Esophagus squamous epithelium (tissue), 4 donors: ENCODE results near the gene C8A.

Source experiments
- CTCF ChIP-seq, 6 experiments: fragments of 450-650 bp in 4 of 6; fragments of 200-600 bp in 2 of 6; sonication (generic) in 2 of 6; IDR thresholded peaks; one replicate each; pipeline ENCODE4 v1.5.1; 2016 to 2019; ENCODE audit warnings: antibody characterized with exemption in 6 of 6, mild to moderate bottlenecking in 4 of 6, moderate library complexity in 4 of 6
- POLR2A ChIP-seq, 4 donors: fragments of 450-650 bp; IDR thresholded peaks; one replicate each; pipeline ENCODE4 v1.6.1; 2017; ENCODE audit warnings: antibody characterized with exemption in 4 of 4, mild to moderate bottlenecking in 4 of 4, moderate library complexity in 3 of 4

- TF ChIP-seq CTCF (IDR thresholded peaks at IDR 0.05): no peak
- no peak for TF ChIP-seq POLR2A (IDR thresholded peaks at IDR 0.05)
Measured at GRCh38 chr1:56916630-56917029, 62.0 kb downstream of the C8A start.
